HCT116 (cell line): ENCODE measurements around the gene LFNG. TPM values are rescaled to one million over a fixed set of nuclear protein-coding genes. Genes with fewer than 3 reads are reported as not detected.

Experiments
- ATAC-seq: fragments of 200-7000 bp; cut with Tn5 transposase; 2 replicates; pipeline ENCODE4 v1.9.1; 2020; ENCODE audit warnings: mild to moderate bottlenecking, moderate library complexity
- BruUV-seq: library from RNA; stranded (reverse); fragments of 400-500 nt; replicated peaks from 2 replicates; lab custom pipeline; 2021; lab: Mats Ljungman, UMichigan
- CTCF ChIA-PET: fragments of 300-600 bp; sonication (Branson Sonifier 250); formaldehyde crosslinking; loops from one replicate; lab custom pipeline; 2021; ENCODE audit warnings: antibody characterized with exemption; lab: Charles Lee
- POLR2A ChIA-PET: fragments of 300-600, 350-600 bp; sonication (Branson Sonifier 250); formaldehyde crosslinking; loops from one replicate; lab custom pipeline; 2021; ENCODE audit warnings: antibody characterized with exemption; lab: Charles Lee
- RAD21 ChIA-PET, 2 experiments: fragments of 300-600 bp; sonication (Branson Sonifier 250); formaldehyde crosslinking; loops; one replicate each; lab custom pipeline; 2023; ENCODE audit warnings: low total read pairs in 2 of 2; ENCODE audit not compliant: uncharacterized antibody in 2 of 2, unreplicated experiment in 2 of 2, low non-redundant PET in 1 of 2; lab: Charles Lee
- DNase-seq: peaks from one replicate; pipeline ENCODE4 v3.0.0-alpha.2; 2010; ENCODE audit warnings: low read depth, low spot score
- H2AFZ ChIP-seq: fragments of 200-600 bp; shearing (Covaris generic), sonication (generic); 2 replicates; pipeline ENCODE4 v1.6.1; 2017; ENCODE audit warnings: low read depth, mixed run types, mixed read lengths, antibody characterized with exemption, low read length; ENCODE audit not compliant: poor library complexity, severe bottlenecking
- H3K27ac ChIP-seq: 2 replicates; pipeline ENCODE4 v1.5.1; 2012; ENCODE audit warnings: low read depth, low read length
- H3K27me3 ChIP-seq: fragments of 200-600 bp; sonication (generic); 2 replicates; pipeline ENCODE4 v1.6.1; 2016; ENCODE audit warnings: mixed run types, low read length, mixed read lengths; ENCODE audit not compliant: insufficient read depth
- H3K36me3 ChIP-seq, 2 experiments: fragments of 200-500 bp in 1 of 2; fragments of 200-600 bp in 1 of 2; sonication (Bioruptor generic) in 1 of 2; sonication (generic) in 1 of 2; 2 replicates each; pipeline versions ENCODE4 v1.5.1 to v1.6.1; 2014 to 2016; ENCODE audit warnings: low read length in 2 of 2, inconsistent platforms in 1 of 2, mixed read lengths in 1 of 2, mixed run types in 1 of 2; ENCODE audit not compliant: insufficient read depth in 2 of 2, control insufficient read depth in 1 of 2
- H3K4me1 ChIP-seq, 2 experiments: fragments of 200-600 bp in 1 of 2; sonication (generic) in 1 of 2; 2 replicates each; pipeline versions ENCODE4 v1.5.1 to v1.6.1; 2012 to 2017; ENCODE audit warnings: low read length in 2 of 2, inconsistent platforms in 1 of 2, mild to moderate bottlenecking in 1 of 2, mixed read lengths in 1 of 2, mixed run types in 1 of 2, moderate library complexity in 1 of 2; ENCODE audit not compliant: insufficient read depth in 2 of 2, control insufficient read depth in 1 of 2
- H3K4me2 ChIP-seq: fragments of 200-600 bp; sonication (generic); 2 replicates; pipeline ENCODE4 v1.6.1; 2017; ENCODE audit warnings: mixed run types, low read length, mixed read lengths
- H3K4me3 ChIP-seq, 2 experiments: fragments of 200-600 bp in 1 of 2; sonication (generic) in 1 of 2; replicated peaks in 1 of 2; 2 replicates each; pipeline ENCODE4 v1.5.1; 2011 to 2016; ENCODE audit warnings: low read length in 2 of 2, control low read depth in 1 of 2, low read depth in 1 of 2, mild to moderate bottlenecking in 1 of 2, mixed read lengths in 1 of 2, mixed run types in 1 of 2
- H3K79me2 ChIP-seq: fragments of 200-600 bp; sonication (generic); 2 replicates; pipeline ENCODE4 v1.6.1; 2017; ENCODE audit warnings: mild to moderate bottlenecking, mixed run types, low read length, moderate library complexity, mixed read lengths; ENCODE audit not compliant: insufficient read depth
- H3K9ac ChIP-seq: fragments of 200-600 bp; sonication (generic); 2 replicates; pipeline ENCODE4 v1.6.1; 2016; ENCODE audit warnings: low read length, mixed read lengths
- H3K9me2 ChIP-seq: fragments of 200-600 bp; sonication (generic), shearing (Covaris generic); 2 replicates; pipeline ENCODE4 v1.6.1; 2017; ENCODE audit warnings: mixed run types, mild to moderate bottlenecking, moderate library complexity; ENCODE audit not compliant: insufficient read depth
- H3K9me3 ChIP-seq, 2 experiments: fragments of 200-500 bp in 1 of 2; fragments of 200-600 bp in 1 of 2; sonication (Bioruptor generic) in 1 of 2; sonication (generic) in 1 of 2; 2 replicates each; pipeline ENCODE4 v1.6.1; 2014 to 2017; ENCODE audit warnings: low read length in 2 of 2, mixed read lengths in 2 of 2, inconsistent platforms in 1 of 2, low read depth in 1 of 2, mild to moderate bottlenecking in 1 of 2, mixed run types in 1 of 2, moderate library complexity in 1 of 2; ENCODE audit not compliant: control insufficient read depth in 1 of 2, insufficient read depth in 1 of 2
- H4K20me1 ChIP-seq: fragments of 200-600 bp; sonication (generic), shearing (Covaris generic); 2 replicates; pipeline ENCODE4 v1.6.1; 2017; ENCODE audit warnings: mixed run types, mild to moderate bottlenecking, moderate library complexity; ENCODE audit not compliant: insufficient read depth
- CBX3 ChIP-seq: IDR thresholded peaks from 2 replicates; pipeline ENCODE4 v1.6.1; 2012; ENCODE audit warnings: low read depth
- CEBPB ChIP-seq: IDR thresholded peaks from 2 replicates; pipeline ENCODE4 v1.6.1; 2012; ENCODE audit warnings: low read depth
- CTCF ChIP-seq, 3 experiments: fragments of 200-600 bp in 1 of 3; sonication (generic) in 1 of 3; IDR thresholded peaks in 2 of 3; conservative IDR thresholded peaks in 1 of 3; 2 replicates each; pipeline ENCODE4 v1.5.1; 2012 to 2017; ENCODE audit warnings: low read depth in 2 of 3, low read length in 2 of 3, antibody characterized with exemption in 1 of 3, borderline replicate concordance in 1 of 3, control low read depth in 1 of 3, mild to moderate bottlenecking in 1 of 3, mixed read lengths in 1 of 3, mixed run types in 1 of 3, moderate library complexity in 1 of 3; ENCODE audit not compliant: insufficient read depth in 1 of 3
- ELF1 ChIP-seq: IDR thresholded peaks from 2 replicates; pipeline ENCODE4 v1.6.1; 2012; ENCODE audit warnings: low read depth, borderline replicate concordance
- EZH2 ChIP-seq: fragments of 200-600 bp; sonication (generic); IDR thresholded peaks from 2 replicates; pipeline ENCODE4 v1.6.1; 2017; ENCODE audit warnings: antibody characterized with exemption, mixed run types
- EZH2phosphoT487 ChIP-seq: fragments of 200-600 bp; IDR thresholded peaks from 2 replicates; pipeline ENCODE4 v1.6.1; 2018; ENCODE audit warnings: antibody characterized with exemption, borderline replicate concordance
- FOSL1 ChIP-seq: IDR thresholded peaks from 2 replicates; pipeline ENCODE4 v1.6.1; 2012; ENCODE audit warnings: low read depth
- JUND ChIP-seq: IDR thresholded peaks from 2 replicates; pipeline ENCODE4 v1.6.1; 2012
- POLR2A ChIP-seq: IDR thresholded peaks from 2 replicates; pipeline ENCODE4 v1.7.0; 2011; ENCODE audit warnings: borderline replicate concordance; ENCODE audit not compliant: insufficient read depth, insufficient read length; ENCODE audit errors: extremely low read depth
- POLR2AphosphoS5 ChIP-seq: IDR thresholded peaks from 2 replicates; pipeline ENCODE4 v1.6.1; 2011; ENCODE audit warnings: mild to moderate bottlenecking, low read depth, low read length, moderate library complexity
- RAD21 ChIP-seq: IDR thresholded peaks from 2 replicates; pipeline ENCODE4 v1.6.1; 2012; ENCODE audit warnings: low read depth, mild to moderate bottlenecking
- SIN3A ChIP-seq: IDR thresholded peaks from 2 replicates; pipeline ENCODE4 v1.6.1; 2012; ENCODE audit warnings: low read depth
- TCF7L2 ChIP-seq: IDR thresholded peaks from 2 replicates; pipeline ENCODE4 v1.7.0; 2011; ENCODE audit warnings: borderline replicate concordance, inconsistent platforms; ENCODE audit not compliant: insufficient read depth, insufficient read length; ENCODE audit errors: extremely low read depth
- ZFX ChIP-seq: fragments of 450-650 bp; IDR thresholded peaks from 2 replicates; pipeline ENCODE4 v1.6.1; 2017
- intact Hi-C: fragments of 100-400 bp; cut with micrococcal nuclease; formaldehyde crosslinking; loops from 2 replicates; pipeline ENCODE4 v1.10.0; 2022
- total RNA-seq: library from RNA; stranded (reverse); gene quantifications from one replicate; pipeline ENCODE4 v1.2.1, GENCODE V29; 2021; ENCODE audit not compliant: unreplicated experiment

The LFNG gene
- total RNA-seq, 1 experiment from 2014 or later, result 14.3 TPM

- ATAC-seq (peak; percentile 1; the same call in 1 of the 2 replicates), DNase-seq (no peak)
- H3K27ac ChIP-seq, result peak overlapping the region; percentile 100
- no peak overlapping the region for H2AFZ ChIP-seq
- H3K27me3 ChIP-seq, result no peaks in the 10 kb centered on the region
- BruUV-seq, result no TSS peak
- no peaks in the 10 kb centered on the region for H3K9me3 ChIP-seq
- ChIA-PET POLR2A (no interaction called here), CTCF (no interaction called here), RAD21 (no interaction called here)
- H3K4me3 ChIP-seq, result peak overlapping the region; percentile 57 to 88
- peaks cover 19 to 38% of the 10 kb centered on the region in 2 experiments for H3K4me1 ChIP-seq
- H3K79me2 ChIP-seq, result peaks cover 37% of the 10 kb centered on the region
- intact Hi-C loops, result loop anchor here (5.0 kb wide), 2 partner anchors 32 to 87 kb away; no protein-coding TSS in a partner anchor
- H3K9me2 ChIP-seq, result no peaks in the 10 kb centered on the region
- H3K9ac ChIP-seq, result peak overlapping the region; percentile 89
- peaks cover 5 to 9% of the 10 kb centered on the region in 2 experiments; a peak in 2 of 4 replicates for H3K36me3 ChIP-seq
- TF ChIP-seq EZH2 (no peak), FOSL1 (no peak), RAD21 (no peak), ELF1 (no peak)
- H3K4me2 ChIP-seq, result peak overlapping the region; percentile 99
- no peaks in the 10 kb centered on the region for H4K20me1 ChIP-seq
Observed at GRCh38 chr7:2554661-2555111, 35.1 kb downstream of the LFNG start.

GRCh38 chr7:2555121-2556052 lies 35.8 kb downstream of the LFNG start, which contains the start of gene BRAT1:
Gene BRAT1, minus strand, starts transcription at chr7:2555524. Its CDS starts 1,093 bp downstream, at chr7:2554431.
- CTCF ChIA-PET, result interaction anchor here (0.7 to 1.1 kb wide), 6 partner anchors 17 to 1389 kb away, joined by 3 to 4 read pairs (median 4); no protein-coding TSS in a partner anchor
- TF ChIP-seq TCF7L2, result peak; percentile 73
- peak in 2 of 3 experiments; percentile 45 to 55; a peak in 4 of 6 replicates for TF ChIP-seq CTCF (IDR thresholded peaks at IDR 0.05 in 2 of 3, conservative IDR thresholded peaks at IDR 0.05 in 1 of 3; ENCODE audit: borderline replicate concordance in 1 of 3, insufficient read depth in 1 of 3, low read depth in 2 of 3, low read length in 2 of 3)
- TF ChIP-seq EZH2phosphoT487, result no peak
- no peak for TF ChIP-seq CEBPB
- no peak for TF ChIP-seq CBX3
- peak; percentile 82; the same call in 1 of the 2 replicates for TF ChIP-seq ZFX
- no peak for TF ChIP-seq FOSL1
- TF ChIP-seq POLR2AphosphoS5, result peak; percentile 85
- peak; percentile 56 for TF ChIP-seq POLR2A
- no peak for TF ChIP-seq RAD21
- TF ChIP-seq SIN3A, result no peak
- no peak for TF ChIP-seq JUND

More at GRCh38 chr7:2555121-2556052, 35.8 kb downstream of the LFNG start, which contains the start of gene BRAT1:
- Histone ChIP-seq H4K20me1 (no peaks in the 10 kb centered on the region), H2AFZ (no peak within 1 kb of the TSS), H3K9ac (peak within 1 kb of the TSS; percentile 89), H3K9me2 (no peaks in the 10 kb centered on the region), H3K4me2 (peak within 1 kb of the TSS; percentile 99), H3K4me3 (peak within 1 kb of the TSS; percentile 57 to 88), H3K79me2 (peaks cover 44% of the 10 kb centered on the region), H3K27ac (peak within 1 kb of the TSS; percentile 100), H3K4me1 (peaks cover 22 to 45% of the 10 kb centered on the region in 2 experiments), H3K9me3 (no peaks in the 10 kb centered on the region), H3K36me3 (peaks cover 5 to 9% of the 10 kb centered on the region in 2 experiments; a peak in 2 of 4 replicates), H3K27me3 (no peaks in the 10 kb centered on the region)
- ATAC-seq (peak; percentile 79), DNase-seq (peak; percentile 89)
- POLR2A ChIA-PET, result interaction anchor here (0.7 kb wide), 2 partner anchors 57 to 1626 kb away, joined by 3 to 11 read pairs; no protein-coding TSS in a partner anchor
- intact Hi-C loops, result loop anchor here (5.0 kb wide), 2 partner anchors 33 to 88 kb away; no protein-coding TSS in a partner anchor
- BruUV-seq, result no TSS peak
- RAD21 ChIA-PET, result interaction anchor here in 1 of 2 experiments (0.8 kb wide), 1 partner anchor 26 kb away, joined by 3 read pairs; no protein-coding TSS in a partner anchor
